GM12874 (cell line): ENCODE data around the gene GLT8D1.

Experiments
- CTCF ChIP-seq: IDR thresholded peaks from 2 replicates; pipeline ENCODE4 v1.5.1; 2011; ENCODE audit warnings: low read depth, mild to moderate bottlenecking, control low read depth, low read length, moderate library complexity; ENCODE audit not compliant: insufficient read depth

The GLT8D1 gene

DNA sequence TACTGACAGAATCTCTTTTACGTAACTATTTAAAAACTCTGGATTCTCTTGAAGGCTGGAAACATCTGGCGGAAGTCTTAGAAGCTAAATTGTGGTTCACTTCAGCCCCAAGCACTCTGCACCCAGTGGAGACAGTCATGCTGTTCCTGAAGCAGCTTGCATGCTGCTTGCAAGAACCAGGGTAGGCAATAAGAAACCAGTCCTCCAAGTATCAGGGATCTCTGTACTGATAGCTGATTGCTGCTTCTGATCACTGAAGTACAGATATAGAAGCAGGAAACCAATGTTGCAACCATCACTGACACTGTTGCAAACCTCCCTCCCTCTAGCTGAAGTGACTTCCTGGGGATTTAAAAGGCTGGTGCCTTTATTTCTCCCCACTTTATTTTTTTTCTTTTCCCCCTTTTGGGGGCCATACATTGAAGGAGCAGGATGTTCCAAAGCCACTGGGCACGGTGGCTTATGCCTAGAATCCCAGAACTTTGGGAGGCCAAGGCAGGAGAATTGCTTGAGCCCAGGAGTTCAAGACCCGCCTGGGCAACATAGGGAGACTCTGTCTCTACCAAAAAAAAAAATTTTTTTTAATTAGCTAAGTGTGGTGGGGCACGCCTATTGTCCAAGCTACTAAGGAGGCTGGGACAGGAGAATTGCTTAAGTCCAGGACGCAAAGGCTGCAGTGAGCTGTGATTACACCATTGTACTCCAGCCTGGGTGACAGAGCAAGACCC is 15.6 kb upstream of the GLT8D1 start:
- TF ChIP-seq CTCF = no peak

DNA sequence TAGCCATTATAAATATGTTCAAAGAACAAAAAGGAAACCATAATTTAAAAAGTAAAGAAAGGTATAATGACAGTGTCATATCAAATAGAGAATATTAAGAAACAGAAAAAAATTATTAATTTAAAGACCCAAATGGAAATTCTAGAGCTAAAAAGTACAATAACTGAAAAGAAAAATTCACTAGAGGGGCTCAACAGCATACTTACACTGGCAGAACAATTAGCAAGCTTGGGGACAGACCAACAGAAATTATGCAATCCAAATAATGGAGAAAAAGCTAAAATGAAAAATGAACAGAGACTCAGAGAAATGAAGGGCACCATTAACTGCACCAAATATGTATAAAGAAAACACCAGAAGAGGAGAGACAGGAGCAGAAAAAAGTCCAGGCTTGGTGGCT is 14.0 kb upstream of the GLT8D1 start:
- no peak for TF ChIP-seq CTCF

DNA sequence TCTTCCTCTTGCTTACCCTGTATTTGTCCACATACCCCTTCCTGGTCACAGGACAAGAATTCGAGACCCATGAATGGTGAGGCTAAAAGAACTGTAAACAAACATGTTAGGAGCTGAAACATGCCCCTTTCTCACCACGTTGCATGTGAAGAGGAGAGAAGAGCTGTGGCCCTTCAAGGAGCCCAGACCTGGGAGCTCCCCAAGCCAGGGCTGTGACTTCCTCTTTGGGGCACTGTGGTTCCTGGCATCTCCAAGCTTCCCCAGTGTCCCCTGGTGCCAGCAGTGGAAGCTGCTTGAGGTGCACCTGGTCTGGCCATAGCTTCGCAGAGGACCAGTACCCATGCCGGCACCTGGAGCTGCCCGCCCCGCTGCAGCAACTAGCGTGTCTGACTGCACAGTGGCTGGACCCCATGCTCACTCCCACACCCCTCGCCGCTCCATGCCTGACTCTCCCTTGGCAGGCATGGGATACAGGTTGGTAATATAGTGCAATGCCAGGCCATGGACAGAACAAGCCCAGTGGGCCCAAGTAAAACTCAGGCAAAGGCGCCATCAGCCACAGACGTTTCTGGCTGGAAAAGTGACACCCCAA is 10.2 kb upstream of the GLT8D1 start:
- TF ChIP-seq CTCF = no peak

DNA sequence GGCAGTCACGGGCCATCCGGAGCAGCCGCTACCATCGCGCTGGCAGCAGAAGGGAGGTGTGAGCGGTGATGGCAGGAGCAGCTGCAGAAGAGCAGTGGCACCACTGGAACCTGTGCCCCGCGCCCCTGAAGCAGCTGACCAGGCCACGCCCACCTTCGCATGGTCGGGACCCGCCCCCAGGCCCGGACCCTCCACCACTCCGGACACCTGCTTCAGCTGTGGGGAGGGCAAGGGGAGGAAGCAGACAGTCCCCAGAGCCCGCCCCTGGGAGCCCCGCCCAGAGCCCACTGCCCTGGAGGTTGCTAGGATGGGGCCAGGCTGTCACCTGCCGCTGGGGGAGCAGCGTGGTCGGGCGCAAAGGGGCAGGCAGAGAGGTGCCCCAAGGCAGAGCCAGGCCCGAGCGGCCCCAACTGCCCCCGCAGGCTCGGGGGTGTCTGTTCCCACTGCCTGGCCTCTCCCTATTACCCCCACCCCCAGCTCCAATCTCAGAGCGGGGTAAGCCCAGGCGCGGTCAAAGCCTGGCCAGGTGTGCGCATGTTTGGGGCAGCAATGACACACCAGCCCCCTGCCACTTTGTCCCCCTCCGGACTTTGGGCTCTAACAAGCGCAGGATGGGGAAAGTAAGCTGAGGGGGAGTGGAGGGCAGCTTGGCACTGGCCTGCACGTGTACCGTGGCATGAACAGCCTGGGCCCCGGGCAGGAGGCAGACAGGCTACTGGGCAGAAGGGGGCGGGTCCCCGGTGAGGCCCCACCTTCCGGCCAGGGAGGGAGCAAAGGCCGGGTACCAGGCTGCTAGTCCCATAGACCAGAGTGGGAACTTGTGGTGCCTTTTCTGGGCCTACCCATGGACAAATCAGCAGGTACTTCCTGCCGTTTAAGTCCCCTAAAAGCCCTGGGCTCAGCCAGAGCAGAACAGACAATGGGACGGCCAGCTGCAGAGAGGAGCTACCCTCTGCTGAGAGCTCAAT is 9.0 kb upstream of the GLT8D1 start:
- TF ChIP-seq CTCF = no peak

DNA sequence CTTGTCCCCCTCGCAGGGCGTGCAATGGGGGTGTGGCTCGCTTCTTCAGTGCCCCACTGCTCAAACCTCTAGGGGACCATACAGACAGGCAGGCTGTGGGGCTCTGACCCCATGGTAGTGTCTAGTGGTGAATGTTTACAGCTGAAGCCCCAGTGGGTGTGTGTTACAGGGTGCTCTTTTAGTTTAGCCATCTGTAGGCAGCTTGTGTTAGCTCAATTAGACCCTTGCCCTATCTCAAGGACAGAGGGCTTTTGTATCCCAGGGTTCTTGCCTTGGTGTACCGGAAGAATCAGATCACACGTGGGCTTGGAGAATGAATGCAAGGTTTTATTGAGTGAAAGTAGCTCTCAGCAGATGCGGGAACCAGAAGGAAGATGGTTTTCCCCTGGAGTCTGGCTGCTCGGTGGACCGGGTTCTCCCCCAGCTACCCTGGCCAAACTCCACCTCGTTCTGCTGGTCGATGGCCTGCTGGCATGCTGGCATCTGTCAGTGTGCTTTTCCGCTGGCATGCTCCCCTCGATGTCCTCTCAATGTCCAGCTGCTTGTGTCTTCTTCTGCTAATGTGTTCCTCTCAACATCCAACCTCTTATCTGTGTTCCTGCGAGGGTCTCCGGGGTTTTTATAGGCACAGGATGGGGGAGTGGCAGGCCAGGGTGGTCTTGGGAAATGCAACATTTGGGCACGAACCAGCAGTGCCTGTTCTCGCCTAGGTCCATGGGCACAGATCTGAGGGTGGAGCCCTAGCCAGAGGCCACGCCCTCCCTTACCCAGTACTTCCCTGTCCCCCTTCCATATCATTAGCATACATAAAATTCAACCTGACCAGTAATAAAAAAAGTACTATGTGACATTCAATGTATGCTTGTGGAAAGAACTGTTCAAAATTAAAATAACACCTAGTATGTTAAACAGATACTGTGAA is 7.0 kb upstream of the GLT8D1 start:
- TF ChIP-seq CTCF = no peak

GRCh38 chr3:52710512-52710911 is 4.9 kb upstream of the GLT8D1 start:
- no peak for TF ChIP-seq CTCF

- no peak for TF ChIP-seq CTCF
These were observed 2.0 kb upstream of the GLT8D1 start for GRCh38 chr3:52707585-52707984.
